ENCODE measurements around the gene GPBP1.
"Not testable (repeated sequence)": the region's sequence is repeated elsewhere in the genome, so short reads cannot be mapped to it uniquely, and the experiment has no call there.

Gene GPBP1

GRCh38 chr5:57173319-57174127 is at the start of gene GPBP1:
Gene GPBP1, plus strand, starts transcription at chr5:57174059. Its CDS starts 40,072 bp downstream, at chr5:57214131.
- DNase-seq (ENCODE audit: low read depth), result peak; percentile 98

GRCh38 chr5:57128325-57128724 is 45.5 kb upstream of the GPBP1 start:
- DNase-seq (ENCODE audit: low read depth), result no peak

DNA sequence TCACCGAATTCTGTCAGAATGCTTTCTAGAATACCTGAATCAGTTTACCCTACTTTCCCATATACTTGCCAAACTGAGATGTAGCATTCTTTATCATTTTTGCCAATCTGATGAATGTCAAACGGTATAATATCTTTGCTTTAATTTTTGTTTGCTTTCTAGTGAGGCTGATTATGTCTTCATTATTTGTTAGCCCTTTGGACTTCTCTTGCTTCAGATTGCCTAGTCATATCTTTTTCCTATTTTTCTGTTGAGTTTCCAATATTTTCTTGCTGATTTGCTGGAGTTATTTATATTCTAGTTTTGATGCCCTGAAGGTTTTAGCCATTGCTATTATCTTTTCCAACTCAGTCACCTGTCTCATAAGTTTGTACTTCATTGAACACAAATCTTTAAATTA is 40.3 kb upstream of the GPBP1 start:
- no peak for DNase-seq (ENCODE audit: low read depth)

GRCh38 chr5:57137401-57137800 is 36.5 kb upstream of the GPBP1 start:
- no peak for DNase-seq (ENCODE audit: low read depth)

DNA sequence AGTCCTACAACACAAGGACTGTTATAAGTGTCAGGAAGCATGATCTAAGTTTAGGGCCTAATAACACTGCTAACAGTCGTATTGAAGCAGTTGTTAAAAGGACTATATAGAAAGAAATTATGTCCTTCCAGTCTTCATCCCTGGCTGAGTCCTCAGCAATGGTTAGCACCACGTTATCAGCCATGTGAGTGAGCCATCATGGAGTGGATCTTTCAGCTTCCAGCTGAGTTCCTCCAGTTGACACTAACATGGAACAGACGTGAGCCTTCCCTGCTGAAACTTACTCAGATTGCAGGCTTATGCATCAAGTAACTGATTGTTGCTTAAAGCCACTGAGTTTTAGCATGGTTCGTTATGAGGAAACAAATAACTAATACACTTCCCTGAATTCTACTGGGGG is 21.5 kb upstream of the GPBP1 start:
- no peak for DNase-seq (ENCODE audit: low read depth)

DNA sequence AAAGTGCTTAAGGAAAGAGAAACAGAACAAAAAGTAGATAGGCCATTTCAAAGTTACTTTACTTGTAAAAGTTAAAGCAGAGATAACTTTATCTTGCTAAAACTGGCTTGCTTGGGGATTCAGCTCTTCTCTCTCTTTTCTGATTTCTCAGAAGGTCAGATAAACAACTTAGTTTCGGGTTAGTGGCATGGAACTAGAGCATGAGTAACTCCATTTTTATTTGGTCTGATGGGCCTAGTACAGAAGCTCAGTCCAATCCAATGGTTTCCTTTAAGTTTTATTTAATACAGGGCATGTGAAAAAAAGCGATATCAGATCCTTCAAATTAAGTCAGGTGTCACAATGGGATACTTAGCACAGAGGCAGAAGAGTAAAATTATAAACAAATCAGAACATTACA is 18.8 kb upstream of the GPBP1 start:
- DNase-seq (ENCODE audit: low read depth), result no peak

- no peak for DNase-seq (ENCODE audit: low read depth)
These were observed 16.7 kb upstream of the GPBP1 start for GRCh38 chr5:57157131-57157530.

DNA sequence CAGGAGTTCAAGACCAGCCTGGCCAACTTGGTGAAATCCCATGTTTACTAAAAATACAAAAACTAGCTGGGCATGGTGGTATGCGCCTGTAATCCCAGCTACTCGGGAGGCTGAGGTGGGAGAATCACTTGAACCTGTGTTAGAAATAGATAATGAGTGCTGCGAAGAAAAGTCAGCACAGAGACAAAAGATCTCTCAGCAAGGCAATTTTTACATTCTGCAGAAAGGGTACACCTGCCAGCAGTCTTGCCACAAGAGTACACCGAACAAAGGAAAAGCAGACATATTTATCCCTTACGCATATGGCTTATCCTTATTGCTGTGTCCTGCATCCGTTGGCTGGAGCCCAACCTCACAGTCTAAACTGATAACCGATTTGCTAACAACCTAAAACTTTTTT is 16.2 kb upstream of the GPBP1 start:
- DNase-seq (ENCODE audit: low read depth), result no peak

DNA sequence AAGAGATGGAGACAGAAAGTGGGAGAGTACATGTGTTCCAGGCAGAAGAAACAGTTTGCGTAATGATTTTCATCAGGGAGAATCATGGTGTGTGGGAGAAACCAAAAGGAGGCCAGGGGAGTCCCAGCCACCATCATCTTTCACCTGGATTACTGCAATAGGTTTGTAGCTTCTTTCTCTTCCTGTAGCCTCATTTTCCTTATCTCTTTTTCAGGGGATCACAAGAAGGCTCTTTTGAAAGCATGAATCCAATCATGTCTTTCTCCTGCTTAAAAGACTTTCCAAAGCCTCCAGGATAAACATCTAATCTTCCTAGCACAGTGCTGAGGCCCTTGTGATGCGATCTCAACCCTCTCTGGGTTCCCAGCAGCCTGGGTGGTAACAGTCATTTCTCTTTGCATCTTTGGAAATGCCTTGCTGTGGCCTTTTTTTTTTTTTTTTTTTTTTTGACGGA is 10.3 kb upstream of the GPBP1 start:
- DNase-seq (ENCODE audit: low read depth), result no peak

- DNase-seq (ENCODE audit: low read depth), result no peak
These were observed 9.7 kb upstream of the GPBP1 start for GRCh38 chr5:57164124-57164523.

GRCh38 chr5:57165171-57165570 is 8.7 kb upstream of the GPBP1 start:
- DNase-seq (ENCODE audit: low read depth), result not testable (repeated sequence)

- DNase-seq (ENCODE audit: low read depth), result no peak
These were observed 7.6 kb upstream of the GPBP1 start for GRCh38 chr5:57166276-57166675.

DNA sequence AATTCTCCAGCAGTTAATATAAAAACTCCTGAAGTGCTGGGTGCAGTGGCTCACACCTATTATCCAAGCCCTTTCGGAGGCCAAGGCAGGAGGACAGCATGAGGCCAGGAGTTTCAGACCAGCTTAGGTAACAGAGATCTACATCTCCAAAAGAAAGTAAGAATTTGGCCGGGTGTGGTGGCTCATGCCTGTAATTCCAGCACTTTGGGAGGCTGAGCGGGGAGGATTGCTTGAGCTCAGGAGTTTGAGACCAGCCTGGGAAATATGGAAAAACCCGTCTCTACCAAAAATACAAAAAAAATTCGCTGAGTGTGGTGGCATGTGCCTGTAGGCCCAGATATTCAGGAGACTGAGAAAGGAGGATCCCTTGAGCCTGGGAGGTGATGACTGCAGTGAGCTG is 6.7 kb upstream of the GPBP1 start:
- no peak for DNase-seq (ENCODE audit: low read depth)

DNA sequence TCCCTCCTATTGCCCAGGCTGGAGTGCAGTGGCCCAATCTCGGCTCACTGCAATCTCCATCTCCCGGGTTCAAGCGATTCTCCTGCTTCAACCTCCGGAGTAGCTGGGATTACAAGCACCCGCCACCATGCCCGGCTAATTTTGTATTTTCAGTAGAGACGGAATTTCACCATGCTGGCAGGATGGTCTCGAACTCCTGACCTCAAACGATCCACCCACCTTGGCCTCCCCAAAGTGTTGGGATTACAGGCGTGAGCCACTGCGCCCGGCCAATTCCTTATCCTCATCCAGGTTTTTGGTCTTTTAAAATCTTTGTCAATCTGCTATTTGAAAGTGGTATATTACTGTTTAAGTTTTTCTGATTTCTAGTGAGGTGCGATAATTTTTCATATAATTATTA is 3.7 kb upstream of the GPBP1 start:
- DNase-seq (ENCODE audit: low read depth), result not testable (repeated sequence)

- DNase-seq (ENCODE audit: low read depth), result no peak
These were observed 1.9 kb upstream of the GPBP1 start for GRCh38 chr5:57171816-57172465.

DNA sequence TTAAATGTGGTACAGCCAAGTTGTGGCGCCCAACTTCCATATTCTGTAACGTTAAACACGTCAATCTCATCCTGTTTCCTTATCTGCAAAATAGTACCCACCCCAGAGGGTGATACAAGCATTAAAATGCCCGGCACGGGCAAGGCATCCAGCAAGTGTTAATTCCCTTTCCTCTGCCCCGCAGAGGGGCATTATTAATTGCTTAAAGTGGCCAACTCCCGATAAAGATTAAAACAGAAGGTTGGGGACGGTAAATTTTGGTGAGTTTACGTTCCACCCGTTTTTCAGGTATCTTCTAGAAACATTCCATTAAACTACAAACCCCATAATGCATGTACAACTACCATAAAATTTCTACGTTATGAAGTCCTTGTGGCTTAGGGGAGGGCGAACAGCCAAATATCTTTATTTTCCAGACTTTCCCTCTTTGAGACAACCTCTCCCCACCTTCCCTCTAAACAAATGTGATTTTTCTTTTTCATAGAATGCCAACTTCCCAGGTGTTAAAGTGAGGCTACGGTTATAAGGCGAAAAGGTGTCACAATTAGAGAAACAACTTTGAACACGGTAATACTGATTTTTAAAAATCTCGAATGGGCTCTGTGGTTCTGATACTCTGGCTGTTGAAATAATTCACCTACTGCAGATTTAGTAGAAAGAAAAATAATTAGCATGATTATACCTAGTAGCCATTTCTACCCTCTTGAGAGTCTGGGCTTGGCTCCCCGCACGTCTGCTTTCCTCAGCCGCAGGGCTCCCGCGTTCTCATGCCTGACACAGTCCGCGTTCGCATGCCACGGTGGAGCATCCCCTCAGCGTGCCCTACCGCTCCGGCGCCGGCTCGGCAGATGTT is 1.2 kb upstream of the GPBP1 start:
- no peak for DNase-seq (ENCODE audit: low read depth)

DNA sequence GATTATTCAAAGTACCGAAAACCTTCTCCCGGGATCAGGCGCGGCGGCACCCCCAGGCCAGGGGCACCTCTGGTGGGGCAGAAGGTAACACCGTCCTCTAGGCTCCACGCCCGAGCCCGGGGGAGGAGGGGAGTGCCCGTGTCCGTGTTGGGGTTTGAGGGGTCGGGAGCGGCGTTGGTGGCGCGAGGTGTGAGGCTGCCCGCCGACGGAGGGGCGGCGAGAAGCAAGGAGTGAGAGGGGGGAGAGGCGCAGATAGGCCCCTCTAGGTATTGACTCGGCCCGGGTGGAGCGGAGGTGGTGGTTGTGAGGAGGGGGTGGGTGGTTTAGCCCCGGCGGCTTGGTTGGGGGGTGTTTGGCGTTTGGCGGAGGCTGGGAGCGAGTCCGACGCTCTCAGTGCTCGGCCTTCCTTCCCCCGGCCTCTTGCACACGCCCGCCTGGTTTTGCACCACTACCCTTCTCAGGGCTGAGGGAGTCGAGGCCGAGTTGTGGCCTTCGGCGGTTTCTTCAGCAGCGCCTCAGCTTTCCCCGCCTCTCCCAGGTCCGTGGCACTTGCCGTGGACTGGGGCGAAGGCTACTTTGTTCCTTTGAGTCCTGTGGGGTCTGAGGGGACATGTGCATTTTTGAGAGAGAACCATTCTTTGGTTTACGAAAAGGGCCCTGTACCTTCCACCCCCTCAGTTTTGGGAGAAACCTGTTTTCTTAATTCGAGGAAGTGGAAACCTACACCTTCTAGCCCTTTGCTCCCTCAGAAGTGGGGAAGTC is 450 bp downstream of the GPBP1 start:
- DNase-seq (ENCODE audit: low read depth), result no peak

- no peak for DNase-seq (ENCODE audit: low read depth)
These were observed 1.1 kb downstream of the GPBP1 start for GRCh38 chr5:57174890-57175510.

- no peak for DNase-seq (ENCODE audit: low read depth)
These were observed 1.9 kb downstream of the GPBP1 start for GRCh38 chr5:57175551-57176309.

DNA sequence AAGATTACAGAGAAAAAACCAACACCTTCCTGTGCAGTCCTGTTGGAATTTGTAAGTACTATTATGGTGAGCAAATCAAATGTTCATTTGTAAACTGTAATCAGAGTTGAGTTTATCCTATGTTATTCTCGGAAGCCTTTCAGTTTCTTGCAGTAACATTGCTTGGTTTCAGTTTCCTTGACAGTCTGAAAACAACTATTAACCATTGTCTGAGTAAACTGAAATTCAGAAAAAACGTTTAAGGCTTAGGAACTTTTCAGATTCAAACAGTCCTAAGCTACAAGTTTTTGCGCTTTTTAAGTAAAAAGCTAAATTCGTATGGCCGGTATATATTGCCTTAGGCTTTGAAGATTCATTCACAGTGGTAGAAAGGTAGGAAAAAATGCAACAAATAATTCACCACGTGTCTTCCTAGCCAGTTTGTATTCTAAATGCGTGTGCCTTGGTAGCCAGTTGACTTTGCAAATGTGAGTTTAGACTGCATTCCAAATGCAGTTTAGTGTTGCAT is 2.5 kb downstream of the GPBP1 start:
- no peak for DNase-seq (ENCODE audit: low read depth)

Measured in stimulated activated CD8-positive, alpha-beta memory T cell treated with anti-CD3 and anti-CD28 coated beads, Interleukin-12 subunit alpha, Interleukin-12 subunit beta, amount 100 ng/mL, for 4 hours (primary cell).